GM18526 (cell line): Measurements from ENCODE around the gene PAQR6.

Experiments
- POLR2A ChIP-seq: IDR thresholded peaks from 3 replicates; pipeline ENCODE4 v1.6.1; 2011; ENCODE audit not compliant: insufficient read length; ENCODE audit errors: extremely low read depth

PAQR6 gene

GRCh38 chr1:156246241-156246780 lies 1.5 kb downstream of the PAQR6 start:
- no peak for TF ChIP-seq POLR2A

- no peak for TF ChIP-seq POLR2A
Observed at GRCh38 chr1:156245451-156246232, 2.2 kb downstream of the PAQR6 start.

GRCh38 chr1:156244712-156245111 lies 3.1 kb downstream of the PAQR6 start:
- TF ChIP-seq POLR2A = no peak

- TF ChIP-seq POLR2A = no peak
Observed at GRCh38 chr1:156244126-156244525, 3.7 kb downstream of the PAQR6 start.

GRCh38 chr1:156242738-156243137 lies 5.1 kb downstream of the PAQR6 start:
- TF ChIP-seq POLR2A = no peak

GRCh38 chr1:156241926-156242325 lies 5.9 kb downstream of the PAQR6 start, which contains the start of gene BGLAP:
Gene BGLAP, plus strand, starts transcription at chr1:156242184. Its CDS starts 48 bp downstream, at chr1:156242232.
- no peak for TF ChIP-seq POLR2A

GRCh38 chr1:156241311-156241811 lies 6.5 kb downstream of the PAQR6 start:
- no peak for TF ChIP-seq POLR2A

- TF ChIP-seq POLR2A = no peak
Observed at GRCh38 chr1:156238248-156238647, 9.6 kb downstream of the PAQR6 start.

- no peak for TF ChIP-seq POLR2A
Observed at GRCh38 chr1:156236164-156236563, 11.7 kb downstream of the PAQR6 start.

GRCh38 chr1:156233426-156234127 lies 14.3 kb downstream of the PAQR6 start:
- no peak for TF ChIP-seq POLR2A

- TF ChIP-seq POLR2A = no peak
Observed at GRCh38 chr1:156232201-156232894, 15.5 kb downstream of the PAQR6 start.

- no peak for TF ChIP-seq POLR2A
Observed at GRCh38 chr1:156230473-156230837, 17.4 kb downstream of the PAQR6 start.

GRCh38 chr1:156229809-156230472 lies 17.9 kb downstream of the PAQR6 start:
- TF ChIP-seq POLR2A = no peak

- TF ChIP-seq POLR2A = no peak
Observed at GRCh38 chr1:156228501-156228900, 19.4 kb downstream of the PAQR6 start.

GRCh38 chr1:156226782-156227181 lies 21.1 kb downstream of the PAQR6 start:
- TF ChIP-seq POLR2A = no peak
